WTC11 (cell line): ENCODE measurements around the gene HOXB8.

Experiments
- KAT7 ChIP-seq: sonication (generic); formaldehyde crosslinking; IDR thresholded peaks from 2 replicates; pipeline ENCODE4 v1.8.1; 2023; ENCODE audit warnings: missing genetic modification reagents, mild to moderate bottlenecking, borderline replicate concordance
- NFE2L1 ChIP-seq: sonication (generic); formaldehyde crosslinking; IDR thresholded peaks from 2 replicates; pipeline ENCODE4 v1.8.1; 2023; ENCODE audit warnings: missing genetic modification reagents
- SP1 ChIP-seq: sonication (generic); formaldehyde crosslinking; conservative IDR thresholded peaks from 2 replicates; pipeline ENCODE4 v1.8.1; 2022; ENCODE audit warnings: missing genetic modification reagents
- TEAD4 ChIP-seq: sonication (generic); formaldehyde crosslinking; IDR thresholded peaks from 2 replicates; pipeline ENCODE4 v1.8.0; 2022; ENCODE audit warnings: mild to moderate bottlenecking, missing genetic modification reagents
- ZNF121 ChIP-seq: sonication (generic); formaldehyde crosslinking; IDR thresholded peaks from 2 replicates; pipeline ENCODE4 v1.8.0; 2023; ENCODE audit warnings: missing genetic modification reagents
- TF ChIP-seq, protein P1 (sequence below): fragments of 200-600 bp; IDR thresholded peaks from 2 replicates; pipeline ENCODE4 v1.8.0; 2022; ENCODE audit warnings: antibody characterized with exemption
- TF ChIP-seq, protein P2 (sequence below): sonication (generic); formaldehyde crosslinking; conservative IDR thresholded peaks from 2 replicates; pipeline ENCODE4 v1.8.1; 2022; ENCODE audit warnings: mild to moderate bottlenecking, missing genetic modification reagents
- TF ChIP-seq, protein P3 (sequence below): sonication (generic); formaldehyde crosslinking; IDR thresholded peaks from 2 replicates; pipeline ENCODE4 v1.8.1; 2023; ENCODE audit warnings: mild to moderate bottlenecking, moderate library complexity, missing genetic modification reagents
- TF ChIP-seq, protein P4 (sequence below): sonication (generic); formaldehyde crosslinking; IDR thresholded peaks from 2 replicates; pipeline ENCODE4 v1.8.1; 2022; ENCODE audit warnings: mild to moderate bottlenecking, moderate library complexity, missing genetic modification reagents

DNA sequence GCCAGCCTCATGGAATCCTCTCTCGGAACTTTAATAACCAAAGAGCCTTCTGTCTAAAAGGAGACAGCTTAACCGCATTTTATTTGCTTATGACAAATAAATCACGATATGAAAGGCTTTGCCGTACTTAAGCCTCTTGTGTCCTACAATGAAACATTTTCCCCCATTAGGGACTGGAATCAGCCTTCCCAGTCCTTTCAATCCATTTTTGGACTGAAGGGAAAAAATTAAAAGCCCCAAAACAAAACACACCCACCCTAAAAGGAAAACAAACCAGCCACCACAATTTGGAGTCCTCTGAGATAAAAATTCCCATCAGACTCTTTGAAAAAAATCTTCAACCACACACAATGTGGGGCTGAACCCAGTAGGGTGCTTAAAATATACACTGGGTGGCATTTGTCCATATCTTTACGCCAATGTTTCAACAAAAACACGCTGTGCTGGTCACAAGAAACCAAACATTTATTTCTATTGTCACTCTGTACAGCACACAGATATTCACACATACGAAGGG, 40.0 kb downstream of the HOXB8 start:
- TF ChIP-seq, protein P1, sequence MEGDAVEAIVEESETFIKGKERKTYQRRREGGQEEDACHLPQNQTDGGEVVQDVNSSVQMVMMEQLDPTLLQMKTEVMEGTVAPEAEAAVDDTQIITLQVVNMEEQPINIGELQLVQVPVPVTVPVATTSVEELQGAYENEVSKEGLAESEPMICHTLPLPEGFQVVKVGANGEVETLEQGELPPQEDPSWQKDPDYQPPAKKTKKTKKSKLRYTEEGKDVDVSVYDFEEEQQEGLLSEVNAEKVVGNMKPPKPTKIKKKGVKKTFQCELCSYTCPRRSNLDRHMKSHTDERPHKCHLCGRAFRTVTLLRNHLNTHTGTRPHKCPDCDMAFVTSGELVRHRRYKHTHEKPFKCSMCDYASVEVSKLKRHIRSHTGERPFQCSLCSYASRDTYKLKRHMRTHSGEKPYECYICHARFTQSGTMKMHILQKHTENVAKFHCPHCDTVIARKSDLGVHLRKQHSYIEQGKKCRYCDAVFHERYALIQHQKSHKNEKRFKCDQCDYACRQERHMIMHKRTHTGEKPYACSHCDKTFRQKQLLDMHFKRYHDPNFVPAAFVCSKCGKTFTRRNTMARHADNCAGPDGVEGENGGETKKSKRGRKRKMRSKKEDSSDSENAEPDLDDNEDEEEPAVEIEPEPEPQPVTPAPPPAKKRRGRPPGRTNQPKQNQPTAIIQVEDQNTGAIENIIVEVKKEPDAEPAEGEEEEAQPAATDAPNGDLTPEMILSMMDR = no peak
- TF ChIP-seq, protein P2, sequence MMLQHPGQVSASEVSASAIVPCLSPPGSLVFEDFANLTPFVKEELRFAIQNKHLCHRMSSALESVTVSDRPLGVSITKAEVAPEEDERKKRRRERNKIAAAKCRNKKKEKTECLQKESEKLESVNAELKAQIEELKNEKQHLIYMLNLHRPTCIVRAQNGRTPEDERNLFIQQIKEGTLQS = no peak
- TF ChIP-seq NFE2L1 (CRISPR knock-in tag) (no peak), SP1 (CRISPR knock-in tag) (no peak), TEAD4 (CRISPR knock-in tag) (no peak), KAT7 (CRISPR knock-in tag) (no peak), ZNF121 (CRISPR knock-in tag) (no peak)
- TF ChIP-seq, protein P3, sequence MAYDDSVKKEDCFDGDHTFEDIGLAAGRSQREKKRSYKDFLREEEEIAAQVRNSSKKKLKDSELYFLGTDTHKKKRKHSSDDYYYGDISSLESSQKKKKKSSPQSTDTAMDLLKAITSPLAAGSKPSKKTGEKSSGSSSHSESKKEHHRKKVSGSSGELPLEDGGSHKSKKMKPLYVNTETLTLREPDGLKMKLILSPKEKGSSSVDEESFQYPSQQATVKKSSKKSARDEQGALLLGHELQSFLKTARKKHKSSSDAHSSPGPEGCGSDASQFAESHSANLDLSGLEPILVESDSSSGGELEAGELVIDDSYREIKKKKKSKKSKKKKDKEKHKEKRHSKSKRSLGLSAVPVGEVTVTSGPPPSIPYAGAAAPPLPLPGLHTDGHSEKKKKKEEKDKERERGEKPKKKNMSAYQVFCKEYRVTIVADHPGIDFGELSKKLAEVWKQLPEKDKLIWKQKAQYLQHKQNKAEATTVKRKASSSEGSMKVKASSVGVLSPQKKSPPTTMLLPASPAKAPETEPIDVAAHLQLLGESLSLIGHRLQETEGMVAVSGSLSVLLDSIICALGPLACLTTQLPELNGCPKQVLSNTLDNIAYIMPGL (CRISPR knock-in tag) = no peak
- TF ChIP-seq, protein P4, sequence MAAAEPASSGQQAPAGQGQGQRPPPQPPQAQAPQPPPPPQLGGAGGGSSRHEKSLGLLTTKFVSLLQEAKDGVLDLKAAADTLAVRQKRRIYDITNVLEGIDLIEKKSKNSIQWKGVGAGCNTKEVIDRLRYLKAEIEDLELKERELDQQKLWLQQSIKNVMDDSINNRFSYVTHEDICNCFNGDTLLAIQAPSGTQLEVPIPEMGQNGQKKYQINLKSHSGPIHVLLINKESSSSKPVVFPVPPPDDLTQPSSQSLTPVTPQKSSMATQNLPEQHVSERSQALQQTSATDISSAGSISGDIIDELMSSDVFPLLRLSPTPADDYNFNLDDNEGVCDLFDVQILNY (CRISPR knock-in tag) = no peak
